Stimulated activated CD8-positive, alpha-beta memory T cell treated with anti-CD3 and anti-CD28 coated beads, Interleukin-7, amount 100 ng/mL, for 1 hour (primary cell): Measurements from ENCODE around the gene PSMA5.
"Not testable (repeated sequence)": the region's sequence is repeated elsewhere in the genome, so short reads cannot be mapped to it uniquely, and the experiment has no call there.

Experiments
- DNase-seq, 2 donors: peaks; one replicate each; pipeline ENCODE4 v3.0.0-alpha.2; 2020; ENCODE audit warnings: low read depth in 2 of 2

PSMA5 gene

DNA sequence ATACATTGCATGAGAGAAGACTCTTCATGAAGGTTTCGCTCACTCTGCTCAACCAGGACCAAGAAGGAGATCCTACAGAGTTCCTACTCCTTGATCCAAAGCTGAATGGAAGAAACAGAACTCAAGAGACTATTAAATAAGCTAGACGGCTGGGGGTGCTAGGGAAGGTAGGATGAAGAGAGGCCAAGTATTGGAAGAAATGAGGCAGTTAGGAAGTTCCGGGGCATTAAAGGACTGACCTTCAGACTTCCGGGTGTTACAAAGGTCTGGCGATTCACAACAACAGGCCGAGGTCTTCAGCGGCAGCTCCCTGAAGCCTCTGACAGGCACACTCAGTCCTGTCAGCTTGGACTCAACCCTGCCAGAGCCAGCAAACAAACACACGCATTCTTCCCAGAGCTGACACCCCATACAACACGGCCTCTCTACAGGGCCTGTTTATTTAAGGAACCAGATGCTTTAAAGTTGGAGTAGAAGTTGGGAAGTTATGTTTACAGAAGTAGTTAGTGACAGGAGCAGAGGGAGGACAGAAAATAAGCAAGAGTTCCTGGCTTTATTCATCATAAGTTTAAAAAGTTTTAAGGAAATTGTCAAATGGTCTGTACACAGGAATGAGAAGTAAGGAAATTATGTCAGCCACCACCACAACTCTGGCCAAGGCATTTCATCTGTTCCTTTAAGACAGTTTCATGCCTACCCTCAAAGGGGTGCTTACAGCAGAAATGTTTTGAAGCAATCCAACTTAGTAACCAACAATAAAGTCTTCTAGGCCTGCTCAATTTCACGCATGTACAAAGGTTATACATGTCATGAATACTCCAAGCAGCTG lies 33.2 kb downstream of the PSMA5 start:
- DNase-seq = no peak

DNA sequence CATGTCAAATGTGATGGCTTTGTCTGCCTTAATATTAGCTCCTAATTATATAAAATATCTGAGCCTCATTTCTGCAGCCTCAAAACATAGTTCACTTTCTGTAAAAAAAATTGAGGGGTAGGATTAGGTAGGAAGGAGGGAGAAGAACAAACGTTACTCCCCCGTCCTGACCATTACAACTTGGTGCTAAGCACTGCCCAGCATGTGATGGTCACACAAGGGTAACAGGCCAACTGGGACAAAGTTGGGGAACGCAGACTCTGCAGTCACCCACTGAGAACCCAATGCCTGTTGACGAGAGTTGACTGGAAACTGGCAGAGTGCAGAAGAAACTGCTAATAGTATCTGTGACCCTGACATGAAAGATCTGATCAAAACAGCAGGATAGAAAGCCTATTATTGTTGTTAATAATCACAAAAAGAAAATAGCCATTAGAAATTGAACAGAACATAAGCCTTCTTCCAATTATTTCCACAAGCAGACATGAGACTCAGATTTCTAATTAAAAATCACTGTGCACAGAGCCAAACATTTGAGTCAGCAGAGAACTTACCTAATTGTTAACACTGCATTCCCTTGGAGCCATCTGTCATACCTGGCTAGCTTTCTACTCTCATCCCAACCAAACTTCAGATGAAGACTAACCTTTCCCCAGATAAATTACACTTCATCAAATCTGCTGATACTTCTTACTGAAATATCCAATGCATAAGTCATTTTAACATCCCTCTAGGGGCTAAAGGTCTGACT lies 34.0 kb downstream of the PSMA5 start:
- no peak for DNase-seq

DNA sequence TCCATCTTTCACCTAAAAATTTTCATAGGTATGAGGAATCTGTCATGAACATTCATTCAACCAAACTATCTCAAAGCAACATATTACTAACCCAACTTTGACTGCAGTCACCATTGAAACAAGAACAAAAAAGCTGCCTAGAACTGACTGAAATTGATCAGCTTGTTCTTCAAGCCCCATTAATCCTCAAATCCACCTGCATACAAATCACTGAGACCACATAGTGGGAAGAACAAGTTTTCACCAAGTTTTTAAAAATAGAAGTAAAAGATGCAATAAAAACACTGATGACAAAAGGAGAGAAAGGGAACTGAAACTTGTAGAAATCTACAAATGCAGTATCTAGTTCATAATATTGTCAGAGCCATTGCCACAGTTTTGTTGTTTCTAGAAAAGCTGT lies 34.6 kb downstream of the PSMA5 start:
- DNase-seq = no peak

DNA sequence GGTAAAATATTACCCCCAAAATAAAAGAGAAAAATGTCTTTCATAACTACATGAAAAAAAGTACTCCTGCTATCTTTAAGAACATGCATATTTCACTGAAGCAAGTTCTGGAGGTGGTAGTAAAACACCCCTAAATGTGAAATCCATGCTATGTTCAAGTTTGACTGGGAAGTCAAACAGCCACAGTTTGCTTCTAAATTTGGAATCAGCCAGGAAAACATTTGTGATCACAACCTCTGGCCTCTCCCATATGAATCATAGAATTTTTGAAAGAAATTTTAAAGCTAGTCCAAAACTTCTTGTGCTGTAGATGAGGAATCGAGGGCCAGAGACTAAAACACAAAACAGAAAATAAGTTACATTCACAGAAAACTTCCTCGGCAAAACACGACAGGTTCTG lies 35.1 kb downstream of the PSMA5 start:
- DNase-seq = no peak

DNA sequence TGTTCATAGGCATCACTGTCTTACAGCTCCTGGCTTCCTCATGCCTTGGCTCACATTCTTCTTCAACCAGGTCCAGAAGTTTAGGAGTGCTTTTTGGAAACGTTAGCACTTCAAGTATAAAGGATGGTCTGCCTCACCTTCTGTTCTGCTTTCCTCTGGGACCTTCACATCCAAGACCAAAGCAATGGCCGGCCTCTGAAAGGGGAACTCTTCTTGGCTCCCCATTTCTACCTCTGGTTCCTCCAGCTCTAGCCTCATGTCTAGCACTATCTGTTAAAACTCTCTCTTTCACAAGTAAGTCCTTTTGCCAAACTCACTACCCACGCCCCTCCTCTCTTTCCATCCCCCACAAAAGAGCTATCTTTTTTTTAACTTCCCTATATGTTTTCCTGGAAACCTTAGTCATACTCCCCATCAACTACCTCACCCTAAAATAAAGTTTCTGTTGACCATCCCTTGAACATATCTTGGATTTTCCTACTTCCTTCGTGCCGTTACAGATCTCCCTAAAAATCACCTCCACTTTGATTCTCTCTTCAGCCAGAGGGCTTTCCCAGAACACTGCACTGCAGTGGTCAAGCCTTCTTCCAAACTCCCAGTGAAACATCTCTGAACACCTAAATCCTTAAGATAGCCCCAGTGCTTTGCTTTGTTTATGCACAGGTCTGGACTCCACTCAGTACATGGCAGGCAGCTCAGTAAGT lies 36.5 kb downstream of the PSMA5 start:
- DNase-seq = no peak

DNA sequence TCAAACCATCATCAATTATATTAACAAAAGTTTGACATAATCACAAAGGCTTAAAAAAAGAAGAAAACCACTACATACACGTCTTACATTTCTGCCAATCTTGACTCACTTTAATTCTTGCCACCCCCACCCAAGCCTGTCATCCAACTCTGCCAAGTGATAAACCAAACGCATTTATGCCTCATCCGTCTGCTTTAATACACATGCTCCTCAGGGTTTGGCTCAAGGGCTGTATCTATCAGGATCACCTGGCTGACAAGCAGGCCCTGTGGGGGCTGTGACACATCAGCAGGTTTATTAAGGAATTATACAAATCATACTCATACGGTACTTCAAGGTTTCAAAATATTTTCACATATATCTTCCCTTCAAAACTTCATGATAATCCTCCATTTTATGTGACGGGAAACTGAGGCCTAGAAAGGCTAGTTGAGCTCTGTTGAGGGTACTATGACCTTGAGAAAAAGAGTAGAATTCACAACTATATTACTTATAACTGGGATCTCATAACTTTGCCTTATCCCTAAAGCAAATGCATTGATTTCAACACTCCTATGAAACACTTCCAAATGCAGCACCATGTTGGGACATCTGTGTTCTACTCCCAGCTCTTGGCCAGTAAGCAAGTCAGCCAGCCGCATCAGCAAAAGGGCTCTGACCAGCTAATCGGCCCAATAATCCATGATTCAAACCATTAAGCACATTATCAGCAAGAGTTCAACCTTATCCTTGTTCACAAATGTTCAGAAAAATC lies 37.2 kb downstream of the PSMA5 start:
- DNase-seq = no peak

DNA sequence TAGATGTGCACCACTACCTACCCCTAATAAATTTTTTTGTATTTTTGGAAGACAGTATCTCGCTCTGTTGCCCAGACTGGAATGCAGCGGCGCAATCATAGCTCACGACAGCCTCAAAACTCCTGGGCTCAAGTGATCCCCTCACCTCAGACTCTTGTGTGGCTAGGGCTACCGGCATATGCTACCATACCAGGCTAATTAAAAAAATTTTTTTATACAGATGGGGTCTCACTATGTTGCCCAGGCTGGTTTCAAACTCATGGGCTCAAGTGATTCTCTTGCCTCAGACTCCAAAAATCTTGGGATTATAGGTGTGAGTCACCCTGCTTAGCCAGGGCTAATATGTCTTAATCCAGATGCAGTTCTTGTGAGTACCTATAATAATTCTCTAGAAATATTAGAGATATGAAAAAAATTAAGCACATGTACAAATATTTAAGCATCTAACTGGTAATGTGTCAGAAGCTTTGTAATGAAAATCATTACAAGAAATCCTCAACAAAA lies 38.0 kb downstream of the PSMA5 start:
- no peak for DNase-seq

DNA sequence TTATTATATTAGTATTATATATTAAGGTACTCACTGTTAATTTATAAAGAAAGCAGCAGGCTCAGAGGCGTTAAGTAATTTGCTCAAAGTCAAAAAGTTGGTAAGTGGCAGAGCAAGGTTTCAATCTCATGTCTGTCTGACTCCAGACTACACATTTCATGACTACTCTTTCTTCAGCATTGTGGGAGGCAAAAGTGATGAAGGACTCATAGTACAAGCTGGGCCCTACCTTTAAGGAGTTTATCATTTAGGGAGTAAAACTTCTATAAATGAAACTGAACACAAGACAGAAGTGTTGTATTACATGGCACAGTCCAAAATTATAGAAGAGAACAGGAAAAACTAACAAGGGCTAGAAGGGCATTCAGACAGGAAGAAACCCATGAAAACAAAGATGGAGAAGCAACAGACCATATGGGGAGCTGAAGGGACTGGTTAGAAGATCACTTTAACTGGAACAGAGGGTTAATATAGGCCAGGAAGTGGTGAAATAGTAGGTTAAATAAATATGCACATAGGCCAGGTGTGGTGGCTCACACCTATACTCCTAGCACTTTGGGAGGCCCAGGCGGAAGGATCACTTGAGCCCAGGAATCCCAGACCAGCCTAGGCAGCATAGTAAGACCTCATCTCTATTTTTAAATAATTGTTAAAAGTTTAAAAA lies 40.1 kb downstream of the PSMA5 start:
- no peak for DNase-seq

DNA sequence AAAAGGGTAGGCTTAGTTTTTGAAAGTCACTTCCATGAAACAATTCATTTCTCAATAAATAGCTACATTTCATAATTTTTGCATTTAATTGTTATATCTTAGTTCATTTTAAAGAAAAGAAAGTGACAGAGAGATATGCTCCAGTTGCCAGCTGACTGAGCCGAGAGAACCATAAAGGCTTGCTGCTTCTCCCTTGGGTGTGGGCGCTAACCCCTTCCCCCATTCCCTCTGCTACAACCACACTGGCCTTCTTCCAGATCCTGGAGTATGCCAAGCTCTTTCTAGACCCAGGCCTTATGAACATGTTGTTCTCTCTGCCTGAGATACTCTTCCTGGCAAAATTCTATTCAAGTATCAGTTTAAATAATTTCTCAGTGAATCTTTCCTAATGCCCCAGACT lies 40.8 kb downstream of the PSMA5 start:
- DNase-seq = no peak

DNA sequence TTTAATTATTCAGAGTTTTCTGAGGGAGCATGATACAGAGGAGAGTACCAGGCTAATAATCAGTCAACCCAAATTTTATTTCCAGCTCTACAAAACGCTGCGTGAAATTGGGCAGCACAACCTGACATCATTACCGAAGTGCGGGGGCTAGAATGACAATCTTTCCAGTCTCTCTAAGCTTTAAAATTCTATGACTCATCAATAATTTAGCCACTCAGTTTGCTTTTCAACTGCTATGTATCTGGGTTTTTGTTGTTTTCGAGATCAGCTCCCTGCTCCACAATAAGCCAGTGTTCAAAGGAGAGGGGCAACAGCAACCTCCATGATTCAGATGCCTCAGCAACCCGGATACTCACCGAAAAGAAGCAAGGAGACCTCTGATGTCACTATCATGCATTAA lies 42.4 kb downstream of the PSMA5 start:
- DNase-seq = no peak

DNA sequence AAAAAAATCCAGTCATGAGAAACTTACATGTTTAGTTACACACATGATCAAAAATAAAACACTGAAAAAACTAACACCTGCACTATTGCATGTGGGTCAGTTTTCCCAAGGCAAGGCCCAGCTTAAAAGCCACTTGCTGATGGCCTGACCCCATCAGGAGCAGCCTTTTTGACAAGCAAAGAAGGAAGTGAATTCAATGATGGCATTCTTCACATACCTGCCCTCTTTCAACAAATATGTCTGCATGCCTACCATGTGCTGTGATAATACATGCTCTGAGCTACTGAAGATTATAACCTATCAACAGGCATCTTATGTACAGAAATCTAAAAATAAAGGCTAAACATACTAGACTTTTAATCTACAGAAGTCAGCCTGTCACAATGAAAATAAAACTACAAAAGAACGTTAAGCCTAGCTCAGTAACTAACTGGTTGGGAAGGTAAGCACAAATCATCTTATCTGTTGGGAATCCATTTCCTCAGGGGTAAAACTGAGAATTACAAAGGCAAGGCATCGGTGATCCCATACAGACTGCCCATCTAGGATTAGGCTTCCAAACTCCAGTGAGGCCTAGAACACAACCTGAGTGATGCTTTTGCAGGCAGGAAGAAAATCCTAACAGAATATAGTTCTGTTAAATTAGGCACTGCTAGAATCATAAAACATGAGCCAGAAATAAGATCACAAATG lies 43.0 kb downstream of the PSMA5 start:
- DNase-seq = no peak

DNA sequence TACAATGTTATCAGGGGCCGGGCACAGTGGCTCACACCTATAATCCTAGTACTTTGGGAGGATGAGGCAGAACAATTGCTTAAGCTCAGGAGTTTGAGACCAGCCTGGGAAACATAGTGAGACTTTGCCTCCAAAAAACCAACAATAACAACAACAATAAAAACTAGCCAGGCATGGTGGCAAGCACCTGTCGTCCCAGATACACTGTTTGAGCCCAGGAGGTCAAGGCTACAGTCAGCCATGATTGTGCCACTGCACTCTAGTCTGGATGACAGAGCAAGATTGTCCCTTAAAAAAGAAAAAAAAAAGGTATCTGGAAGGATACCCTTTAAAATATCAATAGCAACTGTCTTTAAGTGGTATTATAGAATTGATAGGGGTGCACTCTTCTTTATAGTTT lies 44.7 kb downstream of the PSMA5 start:
- DNase-seq = no peak

DNA sequence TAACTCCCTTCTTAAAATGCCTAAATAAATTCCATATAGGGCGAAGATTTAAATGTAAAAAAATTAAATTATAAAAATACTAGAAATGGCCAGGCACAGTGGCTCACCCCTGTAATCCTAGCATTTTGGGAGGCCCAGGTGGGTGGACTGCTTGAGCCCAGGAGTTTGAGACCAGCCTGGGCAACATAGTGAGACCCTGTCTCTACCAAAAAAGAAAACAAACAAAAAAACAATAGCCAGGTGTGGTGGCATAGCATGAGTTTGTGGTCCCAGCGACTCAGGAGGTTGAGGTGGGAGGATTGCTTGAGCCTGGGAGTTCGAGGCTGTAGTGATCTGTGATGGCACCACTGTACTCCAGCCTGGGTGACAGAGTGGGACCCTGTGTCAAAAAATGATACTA lies 46.3 kb downstream of the PSMA5 start:
- no peak for DNase-seq

DNA sequence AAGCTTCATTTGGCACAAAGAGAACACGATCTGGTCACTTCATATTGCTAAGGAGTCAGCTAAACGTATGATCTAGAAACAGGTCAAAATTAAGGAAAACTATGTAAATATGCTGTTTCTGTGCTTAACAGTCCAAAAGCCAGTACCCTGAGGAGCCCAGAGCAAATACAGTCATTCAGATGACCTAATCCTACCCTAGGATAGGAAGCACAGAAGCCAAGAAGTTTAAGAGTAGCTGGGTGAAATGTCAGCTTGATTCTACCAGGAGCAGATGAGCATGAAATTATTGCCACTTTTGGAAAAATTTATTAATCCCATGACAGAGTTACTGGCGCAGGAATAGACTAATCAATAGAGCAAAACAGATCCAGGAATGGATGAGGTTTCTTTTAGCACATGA lies 46.8 kb downstream of the PSMA5 start:
- DNase-seq = no peak

DNA sequence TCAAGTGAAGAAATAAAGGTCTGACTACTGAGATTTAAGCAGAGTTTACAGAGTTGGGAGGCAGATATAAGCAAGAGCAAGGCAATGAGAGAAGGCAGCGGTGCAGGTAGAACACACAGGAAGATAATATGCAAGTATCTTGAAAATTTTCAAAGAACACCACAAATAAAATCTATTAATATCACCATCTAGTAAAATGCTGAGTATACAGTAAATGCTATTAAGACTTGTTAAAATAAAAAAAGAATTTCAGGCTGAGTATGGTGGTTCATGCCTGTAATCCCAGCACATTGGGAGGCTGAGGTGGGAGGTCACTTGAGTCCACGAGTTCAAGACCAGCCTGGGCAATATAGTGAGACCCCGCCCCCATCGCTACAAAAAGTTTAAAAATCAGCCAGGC lies 48.5 kb downstream of the PSMA5 start:
- DNase-seq = no peak

DNA sequence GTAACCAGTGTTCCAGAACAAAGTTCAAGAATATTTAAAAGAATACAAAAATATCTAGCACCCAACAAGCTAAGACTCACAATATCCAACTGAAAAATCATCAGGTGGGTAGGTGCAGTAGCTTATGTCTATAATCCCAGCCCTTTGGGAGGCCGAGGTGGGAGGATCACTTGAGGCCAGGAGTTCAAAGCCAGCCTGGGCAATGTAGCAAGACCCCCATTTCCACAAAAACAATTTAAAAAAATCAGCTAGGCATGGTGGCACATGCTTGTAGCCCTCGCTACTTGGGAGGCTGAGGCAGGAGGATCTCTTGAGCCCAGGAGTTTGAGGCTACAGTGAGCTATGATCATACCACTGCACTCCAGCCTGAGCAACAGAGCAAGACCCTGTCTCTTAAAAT lies 52.6 kb downstream of the PSMA5 start:
- DNase-seq = not testable (repeated sequence)

DNA sequence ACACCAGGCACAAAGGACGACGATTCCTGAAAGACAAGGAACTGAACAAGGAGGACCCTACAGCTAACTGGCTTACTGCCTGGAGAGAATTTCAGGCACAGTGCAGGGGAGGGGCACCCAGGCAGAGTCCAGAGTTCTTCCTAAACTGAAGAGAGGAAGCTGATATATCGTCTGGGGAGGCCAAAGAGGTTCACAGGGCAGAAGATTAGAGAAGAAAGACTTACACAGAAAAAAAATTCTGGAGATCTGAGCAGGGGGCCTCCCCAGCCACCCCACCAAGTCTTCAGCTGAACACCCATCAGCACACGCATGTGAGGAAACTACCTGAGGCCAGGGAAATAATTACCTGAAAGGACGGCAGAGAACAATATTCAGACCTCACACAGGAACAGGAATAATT lies 53.1 kb downstream of the PSMA5 start:
- no peak for DNase-seq

DNA sequence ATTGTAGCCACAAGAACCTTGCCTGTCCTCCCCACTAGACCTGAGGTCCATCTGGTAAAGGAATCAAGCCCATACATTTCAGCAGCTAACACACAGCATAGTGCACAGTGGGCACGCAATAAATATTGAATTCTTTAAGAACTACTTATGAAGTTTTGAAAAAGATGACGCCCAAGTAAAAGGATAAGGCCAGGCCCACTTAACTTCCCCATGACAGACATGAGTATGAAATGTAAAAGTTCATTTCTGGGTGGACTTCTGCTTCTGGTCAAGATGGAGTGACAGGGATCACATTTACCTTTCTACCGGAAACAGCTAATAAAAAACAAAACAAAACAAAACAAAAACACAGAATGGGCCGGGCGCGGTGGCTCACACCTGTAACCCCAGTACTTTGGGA lies 54.0 kb downstream of the PSMA5 start:
- no peak for DNase-seq

DNA sequence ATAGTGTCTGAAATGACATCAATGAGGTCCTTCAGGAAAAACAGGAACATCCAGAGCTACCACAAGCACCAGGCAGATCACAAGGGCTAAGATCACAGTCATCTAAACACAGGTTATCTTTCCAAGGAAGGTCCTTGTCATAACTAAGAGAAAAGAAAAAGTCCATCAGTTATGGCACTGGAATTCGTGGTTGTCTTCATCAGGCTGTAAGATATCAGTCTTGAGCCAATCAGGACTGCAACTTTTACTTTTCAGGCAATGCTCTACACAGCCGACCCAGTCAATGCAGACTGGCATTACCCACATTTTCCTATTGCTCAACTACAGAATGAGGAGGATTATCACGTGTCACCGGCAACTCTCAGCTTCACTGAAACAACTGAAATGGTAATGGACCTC lies 54.9 kb downstream of the PSMA5 start:
- no peak for DNase-seq

DNA sequence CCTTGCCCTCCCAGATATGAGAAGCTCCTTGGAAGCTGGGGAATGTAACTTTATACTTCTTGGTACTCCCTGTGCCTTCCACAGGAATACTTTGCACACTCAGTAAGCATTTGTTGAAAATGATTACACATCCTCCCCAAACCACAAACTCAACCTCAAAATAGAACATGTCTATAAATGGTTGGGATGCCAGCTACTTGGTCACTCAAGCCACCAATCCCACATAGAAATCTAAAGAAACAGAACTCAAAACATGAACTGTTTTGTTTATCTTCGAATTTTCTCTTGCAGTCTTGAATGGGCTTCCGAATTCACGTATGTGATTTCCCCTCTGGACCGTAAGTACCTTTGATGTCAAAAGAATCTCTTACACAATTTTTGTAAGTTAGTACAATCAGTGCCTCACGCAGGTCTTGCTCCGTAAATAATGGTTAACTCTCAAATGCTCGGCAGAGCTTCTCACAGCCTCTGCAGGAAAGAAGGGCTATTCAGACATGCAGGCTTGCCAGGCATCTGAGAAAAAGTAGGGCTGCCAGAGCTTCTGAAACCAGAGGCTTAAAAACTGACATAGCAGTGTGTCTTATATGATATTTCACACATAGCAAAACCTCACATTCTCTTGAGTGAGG lies 55.4 kb downstream of the PSMA5 start:
- no peak for DNase-seq
